ENCODE results near the gene ZNF396. TPM values are rescaled to one million over a fixed set of nuclear protein-coding genes. Genes with fewer than 3 reads are reported as not detected.

The ZNF396 gene
- total RNA-seq (3.2 and 4.8 TPM in 2 replicates), polyA plus RNA-seq (0.40 and 0.50 TPM in 2 replicates), polyA minus RNA-seq (0.14 and 0.43 TPM in 2 replicates)
- 1.2 TPM for total RNA-seq (2013)

GRCh38 chr18:35376742-35377695 lies at the start of gene ZNF396:
ZNF396 (minus strand) TSS chr18:35377337; CDS start chr18:35374292, 3,045 bp downstream.
- DNase-seq (peak; percentile 82), ATAC-seq (ENCODE audit: low read depth) (peak; percentile 69)
- POLR2A ChIA-PET: interaction anchor here (0.5 to 0.8 kb wide), 2 partner anchors 31 to 130 kb away, joined by 3 to 10 read pairs; no protein-coding TSS in a partner anchor
- Histone ChIP-seq H2AFZ (ENCODE audit: insufficient read depth, low read depth, low read length, poor library complexity, severe bottlenecking) (peak within 1 kb of the TSS; percentile 94), H3K4me2 (replicated peaks; ENCODE audit: low read depth, low read length, poor library complexity, severe bottlenecking) (peak within 1 kb of the TSS; percentile 95), H3K4me3 (ENCODE audit: control extremely low read depth in 1 of 5, extremely low read depth in 1 of 5, insufficient read depth in 1 of 5, low read depth in 2 of 5, low read length in 4 of 5) (peak within 1 kb of the TSS; percentile 63 to 88 (median 70)), H3K4me1 (ENCODE audit: control insufficient read depth in 2 of 2, insufficient read depth in 2 of 2, low read length in 2 of 2) (peaks cover 7 to 10% of the 10 kb centered on the region in 2 donors), H3K9me3 (ENCODE audit: control extremely low read depth in 1 of 3, control insufficient read depth in 2 of 3, insufficient read depth in 1 of 3, low read length in 2 of 3) (no peaks in the 10 kb centered on the region), H3K27ac (ENCODE audit: low read length in 2 of 2) (peak within 1 kb of the TSS in 1 of 2 donors; percentile 69), H3K9ac (ENCODE audit: low read length) (peak within 1 kb of the TSS; percentile 80), H4K20me1 (ENCODE audit: control insufficient read depth, insufficient read depth, low read length, poor library complexity, severe bottlenecking) (no peaks in the 10 kb centered on the region), H3K36me3 (replicated peaks in 1 of 2; ENCODE audit: control extremely low read depth in 1 of 2, control insufficient read depth in 1 of 2, extremely low read depth in 1 of 2, insufficient read depth in 2 of 2, low read length in 1 of 2) (no peaks in the 10 kb centered on the region), H3K79me2 (ENCODE audit: control insufficient read depth, insufficient read depth, low read length) (no peaks in the 10 kb centered on the region), H3K27me3 (replicated peaks in 1 of 4; ENCODE audit: control extremely low read depth in 1 of 4, control insufficient read depth in 3 of 4, insufficient read depth in 4 of 4, low read length in 3 of 4) (no peaks in the 10 kb centered on the region)
- no peaks in the 10 kb centered on the region for H3K27me3 Mint-ChIP-seq
- H3K27ac Mint-ChIP-seq: peak within 1 kb of the TSS; percentile 88
- H3K4me3 Mint-ChIP-seq: peak within 1 kb of the TSS; percentile 93
- 4% methylated on average over 78 of the region's 78 CpGs for WGBS (ENCODE audit: insufficient coverage)
- peaks cover 8% of the 10 kb centered on the region for H3K4me1 Mint-ChIP-seq
- H3K9me3 Mint-ChIP-seq (ENCODE audit: insufficient read depth): no peaks in the 10 kb centered on the region
- CTCF ChIA-PET: interaction anchor here (1.0 kb wide), 1 partner anchor 10 kb away, joined by 4 read pairs; no protein-coding TSS in a partner anchor
- TF ChIP-seq EZH2 (IDR thresholded peaks at IDR 0.05; ENCODE audit: borderline replicate concordance, insufficient read depth, low read depth, low read length, poor library complexity, severe bottlenecking): no peak
- TF ChIP-seq CTCF (IDR thresholded peaks at IDR 0.05): no peak
- intact Hi-C loops (cut with micrococcal nuclease): loop anchor here (1.0 to 2.0 kb wide), 3 partner anchors 33 to 596 kb away; partner anchors contain the start of genes INO80C, RMP24 and ZNF24

All from B cell (primary cell).